Measurements from ENCODE around the gene VEGFA.

VEGFA gene

DNA sequence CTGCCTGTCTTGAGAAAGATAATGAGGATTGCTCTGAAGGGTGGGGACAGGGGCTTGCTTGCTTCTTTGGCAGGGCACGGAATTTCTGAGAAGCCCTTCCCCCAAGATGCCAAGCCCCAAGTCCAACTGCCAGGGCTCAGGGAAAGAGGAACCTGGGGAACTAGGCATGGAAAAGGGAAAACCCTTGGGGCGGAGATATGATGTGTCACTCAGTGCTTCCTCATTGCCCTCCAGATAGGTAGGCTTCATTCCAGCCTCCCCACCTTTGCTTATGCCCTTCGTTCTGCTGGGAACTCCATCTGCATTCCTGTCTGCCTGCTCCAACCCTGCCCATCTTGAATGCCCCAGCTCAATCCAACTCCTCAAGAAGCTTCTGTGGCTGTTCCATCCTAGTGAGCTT, 61.2 kb downstream of the VEGFA start:
- Histone ChIP-seq H3K27ac (no peak overlapping the region), H3K4me3 (no peak overlapping the region)

DNA sequence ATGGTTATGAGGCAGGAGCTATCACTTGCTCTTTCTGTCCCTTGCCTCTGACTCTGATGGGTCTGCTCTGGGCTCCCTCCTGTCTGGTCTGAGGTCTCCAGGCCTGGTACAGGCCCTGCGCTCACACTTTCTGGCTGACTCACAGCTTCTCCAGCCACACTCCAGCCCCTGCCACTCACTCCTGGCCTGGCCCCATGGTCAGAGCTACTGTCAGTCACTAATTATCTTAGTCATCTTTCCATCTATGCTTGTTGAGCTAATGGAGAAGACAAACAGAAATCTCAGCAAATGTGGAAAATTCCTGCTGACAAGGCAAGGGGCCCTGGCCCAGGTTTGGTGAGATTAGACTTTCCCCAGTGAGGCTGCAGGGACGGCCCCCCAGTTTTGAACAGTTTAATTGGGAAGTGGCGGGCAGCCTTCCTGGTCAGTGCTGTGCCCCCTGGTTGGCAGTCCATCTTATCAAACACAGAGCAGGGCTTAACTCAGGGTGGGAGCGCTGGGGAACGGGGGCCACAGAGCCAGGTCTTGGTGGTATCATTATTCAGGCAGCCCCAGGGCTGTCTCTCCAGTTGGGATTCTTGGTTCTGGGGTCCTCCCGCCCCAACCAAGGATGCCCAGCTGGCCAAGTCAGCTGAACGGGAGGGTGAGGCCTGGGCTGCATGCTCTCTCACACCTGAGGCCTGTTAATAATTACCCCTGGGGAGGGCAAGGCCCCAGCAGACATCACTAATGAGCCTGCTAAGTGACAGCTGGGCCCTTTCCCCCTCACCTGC, 63.4 kb downstream of the VEGFA start:
- Histone ChIP-seq H3K27ac (no peak overlapping the region), H3K4me3 (no peak overlapping the region)

DNA sequence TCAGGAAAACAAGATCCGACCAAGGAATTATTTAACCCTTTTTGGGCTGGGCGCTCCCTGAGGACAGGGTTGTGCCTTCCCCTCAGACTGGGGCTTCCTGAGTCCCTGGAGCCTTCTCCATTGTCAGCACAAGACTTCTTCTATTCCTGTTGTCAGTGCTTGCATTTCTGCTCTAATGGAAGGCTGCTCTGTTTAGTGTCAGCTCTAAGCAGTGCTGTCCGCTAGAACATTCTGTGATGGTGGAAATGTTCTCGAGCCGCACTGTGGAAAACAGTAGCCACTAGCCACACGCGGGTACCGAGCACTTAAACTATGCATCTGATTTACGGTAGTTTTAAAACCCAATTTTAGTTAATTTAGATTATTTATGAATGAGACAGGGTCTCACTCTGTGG, 64.0 kb downstream of the VEGFA start:
- Histone ChIP-seq H3K27ac (no peak overlapping the region), H3K4me3 (no peak overlapping the region)

GRCh38 chr6:43834528-43835155, 64.6 kb downstream of the VEGFA start:
- Histone ChIP-seq H3K27ac (no peak overlapping the region), H3K4me3 (no peak overlapping the region)

- no peak overlapping the region for H3K27ac ChIP-seq
Observed at GRCh38 chr6:43835872-43836419, 65.9 kb downstream of the VEGFA start.

More at GRCh38 chr6:43835872-43836419, 65.9 kb downstream of the VEGFA start:
- no peak overlapping the region for H3K4me3 ChIP-seq

Data from skin epidermis (tissue), 12 donors.